ENCODE data around the gene LRRC8C. TPM values are rescaled to one million over a fixed set of nuclear protein-coding genes. Genes with fewer than 3 reads are reported as not detected.

LRRC8C gene
- total and polyA plus RNA-seq, 2 experiments from 2014 or later: 3.6 to 7.3 TPM

DNA sequence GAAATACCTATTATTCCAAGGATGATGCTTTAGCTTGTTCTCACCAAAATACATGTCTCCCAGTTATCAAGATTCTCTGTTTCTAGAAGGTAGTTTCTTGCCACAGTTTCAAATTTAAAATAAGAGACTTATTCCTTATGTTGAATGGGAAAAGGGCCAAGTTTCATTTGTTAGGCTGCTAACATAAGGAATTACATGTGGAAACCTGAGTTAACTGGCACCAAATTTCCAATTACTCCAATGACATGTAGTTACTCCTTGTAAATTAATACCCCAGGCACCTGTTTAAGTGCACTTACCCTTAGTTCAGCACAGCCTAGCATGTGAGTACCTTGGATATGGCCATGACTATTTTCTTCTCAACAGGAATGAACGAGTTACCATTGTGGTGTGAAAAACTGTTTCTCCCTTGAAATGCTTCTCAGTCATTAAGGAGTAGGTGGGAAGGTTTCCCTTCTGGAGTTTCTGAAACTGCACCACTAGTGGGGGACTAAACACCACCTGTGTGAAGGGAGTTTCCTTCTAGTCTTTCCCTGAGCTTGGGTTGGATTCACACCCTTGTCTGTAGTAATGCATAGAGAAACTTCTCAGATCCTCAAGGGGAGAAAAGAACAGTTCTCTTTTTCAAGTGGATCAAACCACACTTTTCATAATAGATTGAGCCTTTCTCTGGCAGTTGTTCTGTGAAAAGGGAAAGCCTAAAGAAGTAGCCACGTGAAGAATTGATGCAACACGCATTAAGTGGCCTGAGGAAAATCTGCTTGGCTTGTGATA, 32.3 kb upstream of the LRRC8C start:
- in situ Hi-C loops (cut with MboI): no loop called here
- Histone ChIP-seq H3K27ac (no peak overlapping the region), H3K79me2 (ENCODE audit: insufficient read depth) (no peaks in the 10 kb centered on the region), H3K9me2 (ENCODE audit: insufficient read depth) (no peaks in the 10 kb centered on the region), H4K20me1 (ENCODE audit: insufficient read depth) (no peaks in the 10 kb centered on the region), H3K27me3 (replicated peaks; ENCODE audit: insufficient read depth) (no peaks in the 10 kb centered on the region), H3F3A (ENCODE audit: insufficient read depth) (peaks cover 27% of the 10 kb centered on the region), H3K4me3 (no peak overlapping the region), H3K4me2 (ENCODE audit: unreplicated experiment) (no peak overlapping the region), H2AFZ (no peak overlapping the region), H3K4me1 (ENCODE audit: insufficient read depth) (peaks cover 25% of the 10 kb centered on the region), H3K9ac (no peak overlapping the region), H3K9me3 (ENCODE audit: low read depth) (no peaks in the 10 kb centered on the region), H3K36me3 (ENCODE audit: low read depth) (no peaks in the 10 kb centered on the region)
- 93 to 96% methylated on average over 3 of the region's 3 CpGs for WGBS, 2 experiments (ENCODE audit: low coverage in 1 of 2, low lambda C conversion rate in 2 of 2, missing lambda C conversion rate in 2 of 2)
- no peak for DNase-seq
- TF ChIP-seq EZH2phosphoT487 (IDR thresholded peaks at IDR 0.05; ENCODE audit: insufficient read depth, low read depth) (no peak), EZH2 (IDR thresholded peaks at IDR 0.05; ENCODE audit: insufficient read depth, poor library complexity, severe bottlenecking) (no peak)

GRCh38 chr1:89602871-89603404, 30.0 kb upstream of the LRRC8C start:
- no peak for DNase-seq
- Histone ChIP-seq H3K4me2 (ENCODE audit: unreplicated experiment) (no peak overlapping the region), H4K20me1 (ENCODE audit: insufficient read depth) (no peaks in the 10 kb centered on the region), H3K36me3 (ENCODE audit: low read depth) (no peaks in the 10 kb centered on the region), H3K9me2 (ENCODE audit: insufficient read depth) (no peaks in the 10 kb centered on the region), H2AFZ (no peak overlapping the region), H3K79me2 (ENCODE audit: insufficient read depth) (no peaks in the 10 kb centered on the region), H3K27me3 (replicated peaks; ENCODE audit: insufficient read depth) (no peaks in the 10 kb centered on the region), H3K27ac (no peak overlapping the region), H3K9ac (no peak overlapping the region), H3K4me3 (no peak overlapping the region), H3F3A (ENCODE audit: insufficient read depth) (peaks cover 45% of the 10 kb centered on the region), H3K9me3 (ENCODE audit: low read depth) (no peaks in the 10 kb centered on the region), H3K4me1 (ENCODE audit: insufficient read depth) (peaks cover 40% of the 10 kb centered on the region)
- in situ Hi-C loops (cut with MboI): no loop called here
- WGBS, 2 experiments (ENCODE audit: low coverage in 1 of 2, low lambda C conversion rate in 2 of 2, missing lambda C conversion rate in 2 of 2): 72 to 75% methylated on average over 6 of the region's 6 CpGs
- TF ChIP-seq EZH2 (IDR thresholded peaks at IDR 0.05; ENCODE audit: insufficient read depth, poor library complexity, severe bottlenecking) (no peak), EZH2phosphoT487 (IDR thresholded peaks at IDR 0.05; ENCODE audit: insufficient read depth, low read depth) (no peak)

DNA sequence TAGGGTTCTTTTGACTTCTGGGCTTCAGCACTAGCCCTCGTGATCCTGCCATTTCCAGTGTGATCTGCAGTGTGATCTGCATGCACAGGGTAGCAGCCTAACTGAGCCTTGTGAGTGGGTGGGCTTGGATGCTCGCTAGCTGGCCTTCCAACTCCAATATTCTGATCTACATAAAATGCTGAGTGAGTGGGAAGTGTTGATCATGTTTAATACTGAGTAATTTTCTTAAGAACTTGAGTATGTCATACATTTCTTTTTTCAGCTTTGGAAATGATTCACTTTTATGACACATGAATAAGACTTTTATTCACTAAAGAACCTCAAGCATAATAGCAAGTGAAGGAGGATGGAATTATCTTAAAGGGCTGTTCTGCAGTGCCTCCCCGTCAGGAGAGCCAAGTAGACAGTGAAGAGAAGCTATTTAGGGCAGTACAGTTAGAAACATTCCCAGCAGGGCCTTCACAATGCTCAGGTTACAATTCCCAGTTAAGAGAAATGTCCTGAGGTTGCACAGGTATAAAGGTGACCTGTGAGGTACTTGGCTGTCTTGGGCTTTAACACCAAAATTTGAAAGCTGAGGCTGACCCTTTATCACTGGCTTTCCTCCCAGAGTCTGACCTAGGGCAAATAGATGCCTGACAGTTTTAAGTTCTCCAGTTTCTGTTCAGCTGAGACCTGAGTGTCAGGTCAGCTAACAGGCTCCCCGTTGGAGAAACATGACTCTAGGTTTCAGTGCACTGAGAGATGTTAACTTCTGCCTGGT, 29.1 kb upstream of the LRRC8C start:
- no peaks in the 10 kb centered on the region for H3K27me3 ChIP-seq (replicated peaks; ENCODE audit: insufficient read depth)
- H3K4me2 ChIP-seq (ENCODE audit: unreplicated experiment): peak overlapping the region; percentile 27
- H3K27ac ChIP-seq: peak overlapping the region; percentile 16
- H3K9ac ChIP-seq: no peak overlapping the region
- H3F3A ChIP-seq (ENCODE audit: insufficient read depth): peaks cover 52% of the 10 kb centered on the region
- peaks cover 48% of the 10 kb centered on the region for H3K4me1 ChIP-seq (ENCODE audit: insufficient read depth)
- in situ Hi-C loops (cut with MboI): no loop called here
- WGBS, 2 experiments (ENCODE audit: low coverage in 1 of 2, low lambda C conversion rate in 2 of 2, missing lambda C conversion rate in 2 of 2): 23 to 30% methylated on average over 4 of the region's 4 CpGs
- H3K79me2 ChIP-seq (ENCODE audit: insufficient read depth): no peaks in the 10 kb centered on the region
- no peak for TF ChIP-seq EZH2phosphoT487 (IDR thresholded peaks at IDR 0.05; ENCODE audit: insufficient read depth, low read depth)
- TF ChIP-seq EZH2 (IDR thresholded peaks at IDR 0.05; ENCODE audit: insufficient read depth, poor library complexity, severe bottlenecking): no peak
- no peaks in the 10 kb centered on the region for H3K9me3 ChIP-seq (ENCODE audit: low read depth)
- peak; percentile 77 for DNase-seq
- H3K4me3 ChIP-seq: no peak overlapping the region
- no peaks in the 10 kb centered on the region for H4K20me1 ChIP-seq (ENCODE audit: insufficient read depth)
- H2AFZ ChIP-seq: no peak overlapping the region
- H3K36me3 ChIP-seq (ENCODE audit: low read depth): no peaks in the 10 kb centered on the region
- H3K9me2 ChIP-seq (ENCODE audit: insufficient read depth): no peaks in the 10 kb centered on the region

DNA sequence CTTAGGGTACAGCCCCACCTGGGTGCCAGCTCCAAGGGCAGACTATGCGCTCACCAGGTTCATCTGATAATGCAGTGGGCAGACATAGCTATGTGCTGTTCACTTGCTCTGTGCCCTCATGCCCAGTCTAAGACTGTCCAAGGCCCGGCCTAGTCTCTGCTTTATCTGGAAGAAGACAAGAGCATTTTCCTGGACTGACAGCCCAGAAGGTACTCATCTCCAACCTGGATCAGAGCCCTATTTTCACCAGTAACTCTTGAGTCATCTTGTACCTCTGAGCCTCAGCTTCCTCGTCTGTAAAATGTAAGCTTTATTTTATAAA, 28.5 kb upstream of the LRRC8C start:
- no peak overlapping the region for H3K4me2 ChIP-seq (ENCODE audit: unreplicated experiment)
- no peaks in the 10 kb centered on the region for H3K27me3 ChIP-seq (replicated peaks; ENCODE audit: insufficient read depth)
- in situ Hi-C loops (cut with MboI): no loop called here
- no peak overlapping the region for H3K4me3 ChIP-seq
- H3K27ac ChIP-seq: peak overlapping the region; percentile 16; the same call in 1 of the 2 replicates
- H4K20me1 ChIP-seq (ENCODE audit: insufficient read depth): no peaks in the 10 kb centered on the region
- peaks cover 56% of the 10 kb centered on the region for H3F3A ChIP-seq (ENCODE audit: insufficient read depth)
- H3K36me3 ChIP-seq (ENCODE audit: low read depth): no peaks in the 10 kb centered on the region
- no peaks in the 10 kb centered on the region for H3K79me2 ChIP-seq (ENCODE audit: insufficient read depth)
- no peak for TF ChIP-seq EZH2phosphoT487 (IDR thresholded peaks at IDR 0.05; ENCODE audit: insufficient read depth, low read depth)
- no peak for TF ChIP-seq EZH2 (IDR thresholded peaks at IDR 0.05; ENCODE audit: insufficient read depth, poor library complexity, severe bottlenecking)
- no peaks in the 10 kb centered on the region for H3K9me3 ChIP-seq (ENCODE audit: low read depth)
- H3K4me1 ChIP-seq (ENCODE audit: insufficient read depth): peaks cover 53% of the 10 kb centered on the region
- H2AFZ ChIP-seq: no peak overlapping the region
- no peaks in the 10 kb centered on the region for H3K9me2 ChIP-seq (ENCODE audit: insufficient read depth)
- peak; percentile 57 for DNase-seq
- 35 to 43% methylated on average over 3 of the region's 3 CpGs for WGBS, 2 experiments (ENCODE audit: low coverage in 1 of 2, low lambda C conversion rate in 2 of 2, missing lambda C conversion rate in 2 of 2)
- no peak overlapping the region for H3K9ac ChIP-seq
